Astrocyte (in vitro differentiated cells and primary cell): ENCODE results near the gene DENND2A. TPM values are rescaled to one million over a fixed set of nuclear protein-coding genes. Genes with fewer than 3 reads are reported as not detected.

Experiments used
- DNase-seq: peaks from one replicate; pipeline ENCODE4 v3.0.0-alpha.2; 2010; ENCODE audit warnings: low read depth
- FAIRE-seq: peaks from 2 replicates; lab custom pipeline; 2011; peaks lifted over from hg19 to GRCh38; lab: Jason Lieb, UNC
- H2AFZ ChIP-seq: 2 replicates; pipeline ENCODE4 v1.6.0; 2012; ENCODE audit warnings: low read depth, low read length, inconsistent platforms
- H3K27ac ChIP-seq: 2 replicates; pipeline ENCODE4 v1.5.1; 2011; ENCODE audit warnings: low read depth, low read length, inconsistent platforms
- H3K27me3 ChIP-seq: 2 replicates; pipeline ENCODE4 v1.6.0; 2011; ENCODE audit warnings: low read length, inconsistent platforms; ENCODE audit not compliant: insufficient read depth
- H3K36me3 ChIP-seq: 2 replicates; pipeline ENCODE4 v1.5.1; 2011; ENCODE audit warnings: low read length, inconsistent platforms; ENCODE audit not compliant: insufficient read depth
- H3K4me1 ChIP-seq: 2 replicates; pipeline ENCODE4 v1.5.1; 2011; ENCODE audit warnings: low read length, inconsistent platforms; ENCODE audit not compliant: insufficient read depth
- H3K4me2 ChIP-seq: 2 replicates; pipeline ENCODE4 v1.6.0; 2012; ENCODE audit warnings: low read length, inconsistent platforms
- H3K4me3 ChIP-seq: 2 replicates; pipeline ENCODE4 v1.5.1; 2011; ENCODE audit warnings: low read depth, mild to moderate bottlenecking, low read length, inconsistent platforms; ENCODE audit not compliant: insufficient read depth
- H3K79me2 ChIP-seq: 2 replicates; pipeline ENCODE4 v1.6.0; 2012; ENCODE audit warnings: mild to moderate bottlenecking, low read length, inconsistent platforms; ENCODE audit not compliant: insufficient read depth
- H3K9ac ChIP-seq: 2 replicates; pipeline ENCODE4 v1.6.0; 2012; ENCODE audit warnings: mild to moderate bottlenecking, low read length, inconsistent platforms
- H3K9me3 ChIP-seq: 2 replicates; pipeline ENCODE4 v1.5.1; 2012; ENCODE audit warnings: low read depth, mild to moderate bottlenecking, low read length, inconsistent platforms; ENCODE audit not compliant: insufficient read depth
- H4K20me1 ChIP-seq: 2 replicates; pipeline ENCODE4 v1.6.0; 2012; ENCODE audit warnings: low read length, inconsistent platforms; ENCODE audit not compliant: insufficient read depth
- H3K27ac Mint-ChIP-seq: one replicate; pipeline ENCODE4 v1.8.0; 2021; ENCODE audit warnings: mild to moderate bottlenecking, mixed read lengths; ENCODE audit not compliant: unreplicated experiment
- H3K27me3 Mint-ChIP-seq: one replicate; pipeline ENCODE4 v1.8.0; 2021; ENCODE audit warnings: low read depth, mixed read lengths; ENCODE audit not compliant: unreplicated experiment
- H3K36me3 Mint-ChIP-seq: one replicate; pipeline ENCODE4 v1.8.0; 2021; ENCODE audit warnings: low read depth, mixed read lengths; ENCODE audit not compliant: unreplicated experiment
- H3K4me1 Mint-ChIP-seq: one replicate; pipeline ENCODE4 v1.8.0; 2021; ENCODE audit warnings: low read depth, mixed read lengths; ENCODE audit not compliant: unreplicated experiment
- H3K4me3 Mint-ChIP-seq: one replicate; pipeline ENCODE4 v1.8.0; 2021; ENCODE audit warnings: mild to moderate bottlenecking, moderate library complexity, mixed read lengths; ENCODE audit not compliant: unreplicated experiment
- H3K9me3 Mint-ChIP-seq: one replicate; pipeline ENCODE4 v1.8.0; 2021; ENCODE audit warnings: mild to moderate bottlenecking, mixed read lengths; ENCODE audit not compliant: unreplicated experiment
- CTCF ChIP-seq: IDR thresholded peaks from 2 replicates; pipeline ENCODE4 v1.5.1; 2011; ENCODE audit warnings: low read depth, mild to moderate bottlenecking, inconsistent platforms, low read length, moderate library complexity; ENCODE audit not compliant: insufficient read depth
- EZH2 ChIP-seq: IDR thresholded peaks from 2 replicates; pipeline ENCODE4 v1.6.1; 2012; ENCODE audit warnings: mild to moderate bottlenecking, low read length, inconsistent platforms; ENCODE audit not compliant: insufficient read depth
- total RNA-seq: library from RNA; stranded (reverse); gene quantifications from 2 replicates; pipeline ENCODE4 v1.2.1, GENCODE V29; 2021

Gene DENND2A
- total RNA-seq, 1 donor from 2014 or later: 42.1 TPM

GRCh38 chr7:140541176-140541512 is 99.5 kb downstream of the DENND2A start:
- H3K36me3 Mint-ChIP-seq: peaks cover 29% of the 10 kb centered on the region
- no peak for DNase-seq
- Histone ChIP-seq H3K9ac (peak overlapping the region; percentile 72), H3K4me3 (no peak overlapping the region), H3K36me3 (peaks cover 3% of the 10 kb centered on the region), H3K9me3 (no peaks in the 10 kb centered on the region), H4K20me1 (no peaks in the 10 kb centered on the region), H3K4me2 (peak overlapping the region; percentile 85), H2AFZ (peak overlapping the region; percentile 18), H3K4me1 (peaks cover 18% of the 10 kb centered on the region), H3K27ac (peak overlapping the region; percentile 73), H3K79me2 (no peaks in the 10 kb centered on the region), H3K27me3 (no peaks in the 10 kb centered on the region)
- no peak for FAIRE-seq
- peaks cover 5% of the 10 kb centered on the region for H3K9me3 Mint-ChIP-seq
- H3K27me3 Mint-ChIP-seq: peaks cover 2% of the 10 kb centered on the region
- peaks cover 19% of the 10 kb centered on the region for H3K4me1 Mint-ChIP-seq
- TF ChIP-seq EZH2 (no peak), CTCF (no peak)
- H3K27ac Mint-ChIP-seq: peak overlapping the region; percentile 98
- peak overlapping the region; percentile 66 for H3K4me3 Mint-ChIP-seq

GRCh38 chr7:140540136-140540777 is 100.4 kb downstream of the DENND2A start:
- peak overlapping the region; percentile 98 for H3K27ac Mint-ChIP-seq
- peaks cover 19% of the 10 kb centered on the region for H3K4me1 Mint-ChIP-seq
- H3K36me3 Mint-ChIP-seq: peaks cover 23% of the 10 kb centered on the region
- Histone ChIP-seq H3K4me1 (peaks cover 18% of the 10 kb centered on the region), H4K20me1 (no peaks in the 10 kb centered on the region), H3K36me3 (peaks cover 3% of the 10 kb centered on the region), H3K4me3 (no peak overlapping the region), H3K27ac (no peak overlapping the region), H2AFZ (no peak overlapping the region), H3K27me3 (no peaks in the 10 kb centered on the region), H3K79me2 (no peaks in the 10 kb centered on the region), H3K4me2 (no peak overlapping the region), H3K9ac (no peak overlapping the region), H3K9me3 (no peaks in the 10 kb centered on the region)
- H3K27me3 Mint-ChIP-seq: no peaks in the 10 kb centered on the region
- DNase-seq: no peak
- no peak for FAIRE-seq
- no peak for TF ChIP-seq CTCF
- TF ChIP-seq EZH2: no peak
- H3K4me3 Mint-ChIP-seq: no peak overlapping the region
- H3K9me3 Mint-ChIP-seq: peaks cover 5% of the 10 kb centered on the region

DNA sequence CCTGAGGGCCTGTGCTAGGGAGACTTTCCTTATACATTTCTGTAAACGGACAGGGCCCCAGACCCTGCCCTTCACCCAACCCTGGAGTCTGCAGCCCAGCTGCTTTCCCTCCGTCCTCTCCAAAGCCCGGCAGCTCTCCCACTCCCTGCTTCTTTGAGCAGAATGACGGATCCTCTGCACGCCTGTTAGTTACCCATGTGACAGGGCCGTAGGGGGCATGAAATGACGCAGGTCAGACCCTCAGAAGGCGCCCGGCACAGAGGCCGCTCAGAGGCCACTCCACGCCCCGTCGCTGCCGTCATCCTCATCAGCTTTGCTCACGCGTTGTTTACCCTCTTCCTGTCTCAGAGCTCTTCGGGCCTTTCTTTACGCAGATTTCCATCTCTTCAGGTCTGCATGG is 101.2 kb downstream of the DENND2A start:
- Histone ChIP-seq H3K9ac (no peak overlapping the region), H3K79me2 (no peaks in the 10 kb centered on the region), H3K4me2 (no peak overlapping the region), H3K4me3 (no peak overlapping the region), H2AFZ (no peak overlapping the region), H3K36me3 (peaks cover 2% of the 10 kb centered on the region), H3K27me3 (no peaks in the 10 kb centered on the region), H3K27ac (no peak overlapping the region), H3K9me3 (no peaks in the 10 kb centered on the region), H3K4me1 (peaks cover 18% of the 10 kb centered on the region), H4K20me1 (no peaks in the 10 kb centered on the region)
- DNase-seq: no peak
- Mint-ChIP-seq H3K27me3 (no peaks in the 10 kb centered on the region), H3K27ac (peak overlapping the region; percentile 41), H3K4me1 (peaks cover 19% of the 10 kb centered on the region), H3K9me3 (peaks cover 3% of the 10 kb centered on the region), H3K36me3 (peaks cover 30% of the 10 kb centered on the region), H3K4me3 (peak overlapping the region; percentile 20)
- FAIRE-seq: no peak
- TF ChIP-seq CTCF (no peak), EZH2 (no peak)
